GM18517 (cell line): Measurements from ENCODE around the gene HAUS8.
"Not testable (repeated sequence)": the region's sequence is repeated elsewhere in the genome, so short reads cannot be mapped to it uniquely, and the experiment has no call there.

Source experiments
- ATAC-seq: cut with Tn5 transposase; IDR thresholded peaks from one replicate; pipeline ENCODE4 v1.9.1; 2021; ENCODE audit warnings: mild to moderate bottlenecking, moderate library complexity; ENCODE audit not compliant: unreplicated experiment

HAUS8 gene

DNA sequence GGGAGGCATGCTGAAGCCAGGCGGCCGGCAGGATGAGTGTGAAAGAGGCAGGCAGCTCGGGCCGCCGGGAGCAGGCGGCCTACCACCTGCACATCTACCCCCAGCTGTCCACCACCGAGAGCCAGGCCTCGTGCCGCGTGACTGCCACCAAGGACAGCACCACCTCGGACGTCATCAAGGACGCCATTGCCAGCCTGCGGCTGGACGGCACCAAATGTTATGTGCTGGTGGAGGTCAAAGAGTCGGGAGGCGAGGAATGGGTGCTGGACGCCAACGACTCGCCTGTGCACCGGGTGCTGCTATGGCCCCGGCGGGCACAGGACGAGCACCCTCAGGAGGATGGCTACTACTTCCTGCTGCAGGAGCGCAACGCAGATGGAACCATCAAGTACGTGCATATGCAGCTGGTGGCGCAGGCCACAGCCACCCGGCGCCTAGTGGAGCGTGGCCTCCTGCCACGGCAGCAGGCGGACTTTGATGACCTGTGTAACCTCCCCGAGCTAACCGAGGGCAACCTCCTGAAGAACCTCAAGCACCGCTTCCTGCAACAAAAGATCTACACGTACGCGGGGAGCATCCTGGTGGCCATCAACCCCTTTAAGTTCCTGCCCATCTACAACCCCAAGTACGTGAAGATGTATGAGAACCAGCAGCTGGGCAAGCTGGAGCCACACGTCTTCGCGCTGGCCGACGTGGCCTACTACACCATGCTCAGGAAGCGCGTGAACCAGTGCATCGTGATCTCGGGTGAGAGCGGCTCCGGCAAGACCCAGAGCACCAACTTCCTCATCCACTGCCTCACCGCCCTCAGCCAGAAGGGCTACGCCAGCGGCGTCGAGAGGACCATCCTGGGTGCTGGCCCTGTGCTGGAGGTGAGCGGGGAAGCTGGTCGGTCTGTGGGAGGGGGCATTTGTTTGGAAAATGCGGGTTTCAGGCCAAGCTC is 26.7 kb upstream of the HAUS8 start:
- no peak for ATAC-seq

DNA sequence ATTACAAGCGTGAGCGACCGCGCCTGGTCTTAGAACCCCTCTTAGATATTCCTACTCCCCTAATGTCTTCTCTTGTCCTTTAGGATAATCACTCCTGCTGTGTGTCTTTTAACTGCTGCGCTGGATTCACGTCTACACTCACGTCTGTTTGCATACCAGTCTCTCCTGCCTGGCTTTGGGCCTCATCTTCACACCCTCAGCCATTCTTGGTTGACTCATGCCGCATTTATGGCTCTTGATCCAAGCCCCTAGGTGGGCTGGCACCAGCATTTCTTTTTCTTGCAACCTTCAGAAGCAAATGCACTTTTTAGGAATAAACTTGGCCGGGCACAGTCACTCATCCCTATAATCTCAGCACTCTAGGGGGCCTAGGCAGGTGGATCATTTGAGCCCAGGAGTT is 23.1 kb upstream of the HAUS8 start:
- no peak for ATAC-seq

DNA sequence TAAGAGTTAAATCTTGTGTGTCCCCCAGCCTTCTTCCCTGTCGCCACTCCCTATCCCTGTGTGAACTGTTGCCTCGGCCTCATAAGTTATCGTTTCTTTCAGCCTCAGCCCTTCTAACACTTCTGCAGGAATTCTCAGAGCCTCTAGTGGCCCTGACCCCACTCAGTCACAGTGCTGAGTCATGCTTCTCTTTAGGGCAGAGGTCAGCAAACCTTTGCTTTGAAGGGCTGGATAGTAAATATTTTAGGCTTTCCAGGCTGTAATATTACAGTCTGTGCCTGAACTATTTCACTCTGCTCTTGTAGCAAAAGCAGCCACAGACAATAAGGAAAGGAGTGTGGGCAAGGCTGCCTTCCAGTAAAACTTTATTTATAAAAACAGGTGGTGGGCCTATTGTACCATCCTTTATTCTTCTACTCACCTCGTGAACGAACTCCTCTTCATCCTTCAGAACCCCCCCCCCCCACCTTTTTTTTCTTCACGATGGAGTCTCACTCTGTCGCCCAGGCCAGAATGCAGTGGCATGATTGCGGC is 22.4 kb upstream of the HAUS8 start:
- ATAC-seq: no peak

- ATAC-seq: no peak
Measured at GRCh38 chr19:17095141-17095919, 20.1 kb upstream of the HAUS8 start.

GRCh38 chr19:17094694-17095093 is 19.4 kb upstream of the HAUS8 start:
- not testable (repeated sequence) for ATAC-seq

- ATAC-seq: no peak
Measured at GRCh38 chr19:17092696-17093095, 17.4 kb upstream of the HAUS8 start.

DNA sequence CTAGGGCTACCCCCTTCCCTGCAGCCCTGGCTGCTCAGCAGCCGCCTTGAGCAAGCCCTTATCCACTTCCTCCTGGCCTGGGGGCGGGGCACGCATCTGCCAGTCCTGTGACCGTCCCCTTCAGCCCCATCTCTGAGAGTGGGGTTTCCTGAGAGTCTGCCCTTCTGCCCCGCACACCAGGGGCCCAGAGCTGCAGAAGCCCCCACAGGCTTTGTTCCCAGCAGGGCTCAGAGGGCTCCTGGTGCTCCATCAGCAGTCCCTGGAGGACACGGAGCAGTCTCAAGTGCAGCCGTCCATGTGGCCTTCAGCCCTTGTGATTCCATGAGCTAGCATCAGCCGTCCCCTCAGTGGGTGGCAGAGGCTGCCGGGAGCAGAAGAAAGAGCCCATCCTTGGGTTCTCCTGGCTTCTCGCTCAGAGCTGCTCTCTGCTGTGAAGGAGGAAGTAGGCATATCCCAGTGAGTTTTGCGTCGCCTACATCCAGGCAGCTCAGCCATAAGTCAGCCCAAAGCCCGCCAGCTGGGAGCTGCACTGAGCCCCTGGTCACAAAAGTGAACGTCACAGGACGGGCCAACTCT is 16.6 kb upstream of the HAUS8 start:
- no peak for ATAC-seq

- no peak for ATAC-seq
Measured at GRCh38 chr19:17090583-17090982, 15.3 kb upstream of the HAUS8 start.

DNA sequence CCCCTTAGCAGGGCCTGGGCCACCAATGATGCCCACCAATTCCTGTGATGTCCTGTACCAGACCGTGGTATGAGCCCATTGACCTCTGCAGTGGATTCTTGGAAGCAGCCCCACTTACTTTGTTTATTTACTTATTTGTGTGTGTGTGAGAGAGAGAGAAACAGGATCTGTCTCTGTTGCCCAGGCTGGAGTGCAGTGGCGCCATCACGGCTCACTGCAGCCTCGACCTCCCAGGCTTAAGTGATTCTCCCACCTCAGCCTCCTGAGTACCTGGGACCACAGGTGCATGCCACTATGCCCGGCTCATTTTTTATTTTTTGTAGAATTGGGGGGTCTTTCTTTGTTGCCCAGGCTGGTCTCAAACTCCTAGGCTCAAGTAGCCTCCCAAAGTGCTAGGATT is 13.3 kb upstream of the HAUS8 start:
- ATAC-seq: no peak

DNA sequence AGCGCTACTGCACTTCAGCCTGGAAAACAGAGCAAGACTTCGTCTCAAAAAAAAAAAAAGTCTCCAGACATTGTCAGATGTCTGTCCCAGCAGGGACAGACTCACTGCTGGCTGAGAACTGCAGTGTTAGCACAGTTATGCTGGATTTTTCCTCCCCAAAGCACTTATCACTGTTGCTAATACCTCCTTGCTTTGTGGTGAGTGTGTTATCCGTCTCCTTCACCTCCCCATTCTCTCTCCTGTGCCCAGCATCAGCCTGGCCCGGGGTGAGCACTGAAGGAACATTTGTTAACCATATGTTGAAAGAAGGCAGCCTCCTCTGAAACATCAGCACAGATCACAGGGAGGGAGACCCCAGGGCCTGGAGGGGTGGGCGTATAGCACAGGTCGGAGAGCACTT is 11.6 kb upstream of the HAUS8 start:
- ATAC-seq: no peak

- no peak for ATAC-seq
Measured at GRCh38 chr19:17086120-17086519, 10.9 kb upstream of the HAUS8 start.

GRCh38 chr19:17081672-17082630 is 6.7 kb upstream of the HAUS8 start:
- no peak for ATAC-seq

DNA sequence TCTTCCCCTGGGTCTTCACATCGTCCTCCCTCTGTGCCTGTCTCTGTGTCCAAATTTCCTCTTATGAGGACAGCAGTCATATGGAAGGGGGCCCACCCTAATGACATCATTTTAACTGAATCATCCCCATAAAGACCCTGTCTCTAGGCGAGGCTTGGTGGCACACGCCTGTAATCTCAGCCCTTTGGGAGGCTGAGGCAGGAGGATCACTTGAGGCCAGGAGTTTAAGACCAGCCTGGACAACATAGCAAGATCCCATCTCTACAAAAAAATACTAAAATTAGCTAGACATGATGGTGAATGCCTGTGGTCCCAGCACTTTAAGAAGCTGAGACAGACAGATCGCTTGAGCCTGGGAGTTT is 5.2 kb upstream of the HAUS8 start:
- no peak for ATAC-seq

DNA sequence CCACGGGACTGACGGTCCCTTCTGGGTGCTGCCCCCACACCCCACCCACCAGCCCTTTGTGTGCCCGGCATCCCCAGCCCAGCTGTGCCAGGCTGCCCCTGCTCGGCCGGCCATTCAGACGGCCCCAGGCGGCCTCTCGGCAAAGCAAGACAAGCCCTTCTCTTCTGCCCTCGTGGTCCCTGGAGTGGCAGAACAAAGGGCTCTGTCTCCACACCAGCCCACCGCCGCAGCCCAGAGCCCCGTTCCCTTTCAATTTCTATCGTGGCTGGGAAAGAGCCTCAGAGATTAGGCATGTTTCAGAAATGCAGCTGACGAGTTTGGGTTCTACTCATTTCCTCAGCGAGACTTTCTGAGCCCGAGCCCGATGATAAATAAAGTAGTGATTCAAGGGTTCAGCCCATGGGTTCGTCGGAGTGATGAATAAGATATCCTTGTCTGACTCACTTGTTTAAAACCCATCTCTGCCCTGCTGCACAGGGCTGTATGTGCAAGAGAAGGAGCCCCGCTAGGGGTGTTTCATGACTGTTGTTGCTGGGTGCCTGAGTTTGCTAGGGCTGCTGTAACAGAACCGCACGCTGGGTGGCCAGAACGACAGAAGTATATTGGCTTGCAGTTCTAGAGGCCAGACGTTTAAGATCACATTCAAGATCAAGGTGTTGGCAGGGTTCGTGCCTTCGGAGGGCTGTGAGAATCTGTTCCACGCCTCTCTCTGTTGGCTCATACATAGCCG is 4.6 kb upstream of the HAUS8 start:
- peak; percentile 38 for ATAC-seq

GRCh38 chr19:17078920-17079709 is 3.9 kb upstream of the HAUS8 start:
- no peak for ATAC-seq

GRCh38 chr19:17078036-17078919 is 3.0 kb upstream of the HAUS8 start:
- ATAC-seq: no peak

DNA sequence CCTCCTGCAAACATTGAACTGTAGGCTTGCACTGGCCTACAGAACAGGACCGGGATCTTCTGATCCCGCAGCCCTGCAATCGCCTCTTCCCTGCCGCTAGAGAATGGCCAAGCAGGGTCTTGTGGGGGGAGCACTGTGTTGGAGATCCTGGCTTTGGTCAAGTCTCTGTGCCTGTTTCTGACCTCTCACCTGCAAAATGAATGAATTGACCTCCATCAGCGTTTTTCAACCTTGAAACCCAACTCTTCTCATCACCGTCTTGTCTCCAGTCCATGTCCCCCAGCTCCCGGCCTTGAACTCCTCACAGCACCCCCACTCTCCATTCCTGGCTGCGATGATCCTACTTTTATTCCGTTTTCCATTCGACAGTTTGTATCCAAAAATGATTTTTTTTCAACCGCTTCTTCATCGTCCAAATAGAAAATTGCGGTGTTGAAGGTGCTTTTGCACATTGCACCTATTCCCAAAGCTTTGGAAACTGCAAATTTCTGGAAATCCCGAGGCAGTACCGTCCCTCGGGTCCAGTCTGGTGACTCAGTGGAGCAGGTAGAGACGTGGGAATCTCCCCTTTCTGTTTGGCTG is 2.3 kb upstream of the HAUS8 start:
- ATAC-seq: no peak
